Right atrium auricular region (tissue), 2 donors: ENCODE data around the gene GRM4. TPM values are rescaled to one million over a fixed set of nuclear protein-coding genes. Genes with fewer than 3 reads are reported as not detected.
A peak's percentile ranks its signal among the peaks of the same experiment; 100 is the strongest.

Experiments used
- DNase-seq: peaks from one replicate; pipeline ENCODE4 v3.0.0-alpha.2; 2019; ENCODE audit warnings: low spot score
- H3K27ac ChIP-seq, 2 donors: fragments of 200-600 bp; sonication (generic); 1 replicate in 1 of 2; 2 replicates in 1 of 2; pipeline ENCODE4 v1.5.1; 2016 to 2019
- H3K27me3 ChIP-seq, 2 donors: fragments of 200-600 bp; sonication (generic); one replicate each; pipeline versions ENCODE4 v1.5.1 to v1.6.0; 2017 to 2019
- H3K36me3 ChIP-seq: fragments of 200-600 bp; sonication (generic); one replicate; pipeline ENCODE4 v1.5.1; 2016
- H3K4me1 ChIP-seq, 2 donors: fragments of 200-600 bp; sonication (generic); one replicate each; pipeline versions ENCODE4 v1.5.1 to v1.6.0; 2017 to 2019
- H3K4me3 ChIP-seq, 2 donors: fragments of 200-600 bp; sonication (generic); 1 replicate in 1 of 2; 2 replicates in 1 of 2; pipeline ENCODE4 v1.5.1; 2017 to 2019; ENCODE audit warnings: mild to moderate bottlenecking in 1 of 2, moderate library complexity in 1 of 2
- H3K9me3 ChIP-seq, 2 donors: fragments of 200-600 bp; sonication (generic); one replicate each; pipeline ENCODE4 v1.5.1; 2019
- total RNA-seq, 2 donors: library from RNA; depleted of rRNA; stranded (reverse); fragments of >200 nt; gene quantifications; one replicate each; pipeline ENCODE4 v1.1.0, GENCODE V29; 2016
- TF ChIP-seq, protein P1 (sequence below), 2 donors: fragments of 200-600 bp; sonication (generic); IDR thresholded peaks; one replicate each; pipeline ENCODE4 v1.5.1; 2019; ENCODE audit warnings: antibody characterized with exemption in 2 of 2

Gene GRM4
- total RNA-seq, 2 donors from 2014 or later: not detected

- TF ChIP-seq, protein P1, sequence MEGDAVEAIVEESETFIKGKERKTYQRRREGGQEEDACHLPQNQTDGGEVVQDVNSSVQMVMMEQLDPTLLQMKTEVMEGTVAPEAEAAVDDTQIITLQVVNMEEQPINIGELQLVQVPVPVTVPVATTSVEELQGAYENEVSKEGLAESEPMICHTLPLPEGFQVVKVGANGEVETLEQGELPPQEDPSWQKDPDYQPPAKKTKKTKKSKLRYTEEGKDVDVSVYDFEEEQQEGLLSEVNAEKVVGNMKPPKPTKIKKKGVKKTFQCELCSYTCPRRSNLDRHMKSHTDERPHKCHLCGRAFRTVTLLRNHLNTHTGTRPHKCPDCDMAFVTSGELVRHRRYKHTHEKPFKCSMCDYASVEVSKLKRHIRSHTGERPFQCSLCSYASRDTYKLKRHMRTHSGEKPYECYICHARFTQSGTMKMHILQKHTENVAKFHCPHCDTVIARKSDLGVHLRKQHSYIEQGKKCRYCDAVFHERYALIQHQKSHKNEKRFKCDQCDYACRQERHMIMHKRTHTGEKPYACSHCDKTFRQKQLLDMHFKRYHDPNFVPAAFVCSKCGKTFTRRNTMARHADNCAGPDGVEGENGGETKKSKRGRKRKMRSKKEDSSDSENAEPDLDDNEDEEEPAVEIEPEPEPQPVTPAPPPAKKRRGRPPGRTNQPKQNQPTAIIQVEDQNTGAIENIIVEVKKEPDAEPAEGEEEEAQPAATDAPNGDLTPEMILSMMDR (IDR thresholded peaks at IDR 0.05): no peak
- Histone ChIP-seq H3K4me3 (no peak overlapping the region), H3K9me3 (no peaks in the 10 kb centered on the region), H3K4me1 (peaks cover 0 to 10% of the 10 kb centered on the region in 2 donors), H3K27ac (no peak overlapping the region), H3K36me3 (no peaks in the 10 kb centered on the region), H3K27me3 (no peaks in the 10 kb centered on the region)
- DNase-seq: no peak
Observed at GRCh38 chr6:34059914-34060313, 86.0 kb downstream of the GRM4 start.

DNA sequence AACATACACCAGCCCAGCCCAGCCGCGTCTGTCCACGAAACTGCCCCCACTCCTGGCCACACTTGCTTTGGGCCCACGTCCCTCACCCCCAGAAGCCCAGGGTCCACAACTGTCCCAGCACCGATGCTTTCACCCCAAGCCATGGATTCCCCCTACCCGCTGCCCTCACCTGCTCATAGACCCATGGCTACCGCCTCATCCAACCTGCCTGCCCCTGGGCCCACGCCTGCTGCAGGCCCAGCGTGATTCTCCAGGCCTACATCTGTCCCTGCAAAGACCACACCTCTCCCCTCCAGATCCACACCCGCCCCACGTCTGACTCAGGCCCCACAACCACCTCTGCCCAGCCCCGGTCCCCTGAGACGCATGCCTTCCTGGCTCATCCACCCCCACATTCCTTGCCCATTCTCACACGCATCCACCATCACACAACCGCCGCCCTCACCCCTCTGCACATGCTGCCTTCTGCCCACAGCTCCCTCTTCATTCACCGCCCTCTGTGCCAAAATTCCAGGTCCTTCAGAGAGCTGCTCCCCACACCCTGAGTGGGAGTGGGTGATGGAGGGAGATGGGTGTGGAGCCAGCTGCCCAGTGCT is 86.7 kb downstream of the GRM4 start:
- peaks cover 0 to 10% of the 10 kb centered on the region in 2 donors for H3K4me1 ChIP-seq
- H3K4me3 ChIP-seq: no peak overlapping the region
- H3K9me3 ChIP-seq: no peaks in the 10 kb centered on the region
- TF ChIP-seq, protein P1 (IDR thresholded peaks at IDR 0.05): no peak
- no peak for DNase-seq
- no peaks in the 10 kb centered on the region for H3K27me3 ChIP-seq
- H3K36me3 ChIP-seq: no peaks in the 10 kb centered on the region
- no peak overlapping the region for H3K27ac ChIP-seq

DNA sequence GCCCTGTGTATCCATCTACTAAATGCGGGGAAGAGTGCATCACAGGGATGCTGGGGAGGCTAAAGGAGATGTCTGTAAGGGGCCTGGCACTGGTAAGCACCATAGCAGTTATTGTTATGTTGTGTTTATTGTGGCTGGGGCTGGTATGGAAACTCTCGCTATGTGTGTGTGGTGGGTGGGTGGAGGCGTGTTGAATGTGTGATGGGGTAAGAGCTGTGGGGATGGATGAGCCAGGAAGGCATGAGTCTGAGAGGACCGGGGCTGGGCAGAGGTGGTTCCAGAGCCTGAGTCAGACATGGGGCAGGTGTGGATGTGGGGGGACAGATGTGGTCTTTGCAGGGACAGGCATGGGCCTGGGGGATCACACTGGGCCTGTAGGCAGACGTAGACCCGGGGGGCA is 88.1 kb downstream of the GRM4 start:
- Histone ChIP-seq H3K4me1 (peaks cover 0 to 10% of the 10 kb centered on the region in 2 donors), H3K27ac (no peak overlapping the region), H3K27me3 (no peaks in the 10 kb centered on the region), H3K9me3 (no peaks in the 10 kb centered on the region), H3K4me3 (no peak overlapping the region), H3K36me3 (no peaks in the 10 kb centered on the region)
- DNase-seq: no peak
- TF ChIP-seq, protein P1 (IDR thresholded peaks at IDR 0.05): no peak

DNA sequence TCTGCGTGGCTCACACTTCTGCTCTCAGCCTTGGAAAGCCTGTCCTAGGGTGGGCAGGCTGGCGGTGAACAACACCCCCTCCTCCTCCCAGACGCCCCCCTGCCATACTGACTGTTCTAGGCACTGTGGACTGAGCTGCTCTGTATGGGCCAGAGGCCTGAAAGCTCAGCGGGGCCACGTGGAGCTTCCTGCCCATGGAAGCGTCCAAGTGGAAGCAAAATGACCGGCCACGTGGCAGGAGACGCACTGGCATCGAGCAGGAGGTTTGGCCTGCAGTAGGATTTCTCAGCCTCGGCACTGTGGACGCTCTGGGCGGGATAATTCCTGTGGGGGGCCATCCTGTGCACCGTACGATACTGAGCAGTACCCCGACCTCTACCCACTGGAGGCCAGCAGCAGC is 88.7 kb downstream of the GRM4 start:
- DNase-seq: no peak
- H3K9me3 ChIP-seq: no peaks in the 10 kb centered on the region
- peaks cover 0 to 10% of the 10 kb centered on the region in 2 donors for H3K4me1 ChIP-seq
- TF ChIP-seq, protein P1 (IDR thresholded peaks at IDR 0.05): no peak
- H3K4me3 ChIP-seq: no peak overlapping the region
- H3K36me3 ChIP-seq: no peaks in the 10 kb centered on the region
- H3K27ac ChIP-seq: no peak overlapping the region
- H3K27me3 ChIP-seq: no peaks in the 10 kb centered on the region

- Histone ChIP-seq H3K4me3 (peak overlapping the region in 1 of 2 donors; percentile 28), H3K9me3 (no peaks in the 10 kb centered on the region), H3K36me3 (no peaks in the 10 kb centered on the region), H3K4me1 (peaks cover 0 to 10% of the 10 kb centered on the region in 2 donors), H3K27ac (no peak overlapping the region), H3K27me3 (no peaks in the 10 kb centered on the region)
- DNase-seq: peak; percentile 61
- TF ChIP-seq, protein P1 (IDR thresholded peaks at IDR 0.05): no peak
Observed at GRCh38 chr6:34056305-34057108, 89.4 kb downstream of the GRM4 start.
